Left cardiac atrium (tissue), 4 donors: ENCODE results near the gene DOCK1. TPM values are rescaled to one million over a fixed set of nuclear protein-coding genes. Genes with fewer than 3 reads are reported as not detected.
"Not testable (repeated sequence)": the region's sequence is repeated elsewhere in the genome, so short reads cannot be mapped to it uniquely, and the experiment has no call there.

Source experiments
- ATAC-seq, 2 donors: fragments of 200-7000 bp; cut with Tn5 transposase; one replicate each; pipeline ENCODE4 v1.9.1; 2020; ENCODE audit warnings: mild to moderate bottlenecking in 2 of 2, moderate library complexity in 2 of 2
- DNase-seq: peaks from one replicate; pipeline ENCODE4 v3.0.0-alpha.2; 2020
- intact Hi-C, 2 donors: fragments of 100-400 bp; cut with DNase I; formaldehyde crosslinking; loops; one replicate each; pipeline versions ENCODE4 v1.14.1 to v1.15.1; 2022 to 2023
- total RNA-seq, 2 donors: library from RNA; stranded (reverse); fragmentation: NEBNext Ultra II Directional; extraction: Animal tissue kit (Norgen Biotek cat#: 25700); gene quantifications; one replicate each; pipeline ENCODE4 v1.2.1, GENCODE V29; 2021
- donor health status: DM: no; HTN: yes; CAD: no.
- donor health status: DM: no; HTN: yes; CAD: no; lungs with severe emphysema.
- donor health status: DM: yes; HTN: yes; CAD: no.
- donor health status: Dilated cardiomyopathy.

DOCK1 gene
- total RNA-seq, 2 donors from 2014 or later: 19.5 to 27.3 TPM

GRCh38 chr10:127272076-127272475 lies 366.8 kb downstream of the DOCK1 start:
- ATAC-seq (no peak), DNase-seq (no peak)
- intact Hi-C loops: no loop called here

GRCh38 chr10:127275272-127275671 lies 370.0 kb downstream of the DOCK1 start:
- intact Hi-C loops: no loop called here
- DNase-seq (no peak), ATAC-seq (no peak)

- ATAC-seq: no peak
- DNase-seq: no peak
- intact Hi-C loops: no loop called here
Observed at GRCh38 chr10:127275793-127276450, 370.7 kb downstream of the DOCK1 start.

- DNase-seq (no peak), ATAC-seq (no peak)
- intact Hi-C loops: no loop called here
Observed at GRCh38 chr10:127276794-127277462, 371.7 kb downstream of the DOCK1 start.

GRCh38 chr10:127278001-127278400 lies 372.8 kb downstream of the DOCK1 start:
- intact Hi-C loops: no loop called here
- DNase-seq: no peak
- ATAC-seq: no peak

GRCh38 chr10:127279334-127279774 lies 374.1 kb downstream of the DOCK1 start:
- intact Hi-C loops: no loop called here
- DNase-seq: no peak
- ATAC-seq: no peak

GRCh38 chr10:127280446-127280845 lies 375.2 kb downstream of the DOCK1 start:
- intact Hi-C loops: no loop called here
- ATAC-seq (no peak), DNase-seq (no peak)

- no peak for DNase-seq
- intact Hi-C loops: no loop called here
- ATAC-seq: no peak
Observed at GRCh38 chr10:127283017-127283416, 377.8 kb downstream of the DOCK1 start.

GRCh38 chr10:127283576-127283975 lies 378.3 kb downstream of the DOCK1 start:
- intact Hi-C loops: no loop called here
- ATAC-seq: no peak
- DNase-seq: no peak

GRCh38 chr10:127290850-127291249 lies 385.6 kb downstream of the DOCK1 start:
- DNase-seq (no peak), ATAC-seq (no peak)
- intact Hi-C loops: no loop called here

GRCh38 chr10:127291329-127291728 lies 386.1 kb downstream of the DOCK1 start:
- intact Hi-C loops: no loop called here
- DNase-seq (no peak), ATAC-seq (no peak)

- no peak for ATAC-seq
- no peak for DNase-seq
- intact Hi-C loops: no loop called here
Observed at GRCh38 chr10:127292888-127293287, 387.7 kb downstream of the DOCK1 start.

- DNase-seq (no peak), ATAC-seq (no peak)
- intact Hi-C loops: no loop called here
Observed at GRCh38 chr10:127293640-127294039, 388.4 kb downstream of the DOCK1 start.

- intact Hi-C loops: no loop called here
- ATAC-seq (no peak), DNase-seq (no peak)
Observed at GRCh38 chr10:127296696-127297095, 391.5 kb downstream of the DOCK1 start.

- no peak for DNase-seq
- no peak for ATAC-seq
Observed at GRCh38 chr10:127298381-127298780, 393.2 kb downstream of the DOCK1 start.

GRCh38 chr10:127299192-127299591 lies 394.0 kb downstream of the DOCK1 start:
- DNase-seq, intact Hi-C loops, ATAC-seq: not testable (repeated sequence)

More at GRCh38 chr10:127298381-127298780, 393.2 kb downstream of the DOCK1 start:
- intact Hi-C loops: no loop called here

GRCh38 chr10:127299956-127300689 lies 394.9 kb downstream of the DOCK1 start:
- no peak for ATAC-seq
- intact Hi-C loops: no loop called here
- no peak for DNase-seq

GRCh38 chr10:127300868-127301321 lies 395.7 kb downstream of the DOCK1 start:
- ATAC-seq (no peak), DNase-seq (no peak)
- intact Hi-C loops: no loop called here

- intact Hi-C loops: no loop called here
- no peak for DNase-seq
- ATAC-seq: no peak
Observed at GRCh38 chr10:127302343-127302742, 397.1 kb downstream of the DOCK1 start.

- DNase-seq (no peak), ATAC-seq (peak in 1 of 2 donors; percentile 72)
- intact Hi-C loops: no loop called here
Observed at GRCh38 chr10:127303105-127303504, 397.9 kb downstream of the DOCK1 start.
